ENCODE data around the gene CCDC71.

CCDC71 gene

GRCh38 chr3:49166752-49167556 lies 823 bp upstream of the CCDC71 start:
- no peak for DNase-seq

DNA sequence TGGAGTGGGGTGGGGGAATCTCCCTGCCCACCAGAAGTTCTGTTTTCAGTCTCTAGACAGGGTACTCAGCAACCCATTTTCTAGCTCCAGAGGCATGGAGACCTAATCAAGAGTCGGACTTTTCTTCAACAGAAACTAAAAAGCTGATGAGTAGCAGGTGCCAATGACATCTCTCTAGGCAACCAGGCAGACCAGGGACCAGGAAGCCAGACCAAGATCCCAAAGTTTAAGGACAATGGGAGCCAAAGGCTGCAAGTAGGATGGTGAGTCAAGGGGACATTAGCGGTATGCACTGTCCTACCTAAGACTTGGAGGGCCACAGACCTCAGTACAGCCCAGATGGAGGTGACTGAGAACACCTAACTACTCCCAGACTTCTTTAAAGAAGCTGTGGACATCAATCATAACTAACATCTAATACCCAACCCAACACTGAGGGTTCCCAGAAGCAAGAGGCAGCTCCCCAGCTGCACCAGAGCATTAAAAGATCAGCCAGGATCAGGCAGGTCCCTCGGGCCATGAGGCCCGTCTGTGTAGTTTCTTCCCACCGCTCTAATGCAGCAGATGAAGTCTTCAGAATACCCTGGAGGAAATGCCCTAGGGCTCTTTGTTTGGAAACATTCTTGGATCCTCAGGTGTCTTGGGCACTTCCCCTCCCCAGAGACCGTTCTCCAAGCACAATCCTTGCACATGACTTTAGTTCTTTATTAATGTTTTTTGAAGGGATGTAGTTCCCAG lies 979 bp downstream of the CCDC71 start:
- DNase-seq: no peak

DNA sequence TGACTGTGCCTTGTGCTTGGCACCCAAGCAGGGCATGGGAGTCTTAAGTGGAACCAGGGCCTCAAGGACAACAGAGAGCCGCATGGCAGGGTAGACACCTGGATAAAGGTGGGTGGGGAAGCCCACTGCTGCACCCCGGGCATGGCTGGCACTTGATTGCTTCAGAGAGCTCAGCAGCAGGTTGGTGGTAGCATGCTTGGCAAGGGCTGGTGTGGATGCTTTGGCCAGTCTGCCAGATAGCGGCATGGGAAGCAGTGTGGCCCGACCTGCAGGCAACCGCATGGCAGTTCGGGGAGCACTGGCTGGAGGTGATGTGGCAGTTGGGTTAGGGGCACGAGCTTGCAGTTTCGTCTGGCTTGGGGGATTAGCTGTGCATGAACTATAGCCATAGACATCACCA lies 2.5 kb downstream of the CCDC71 start:
- DNase-seq: no peak

DNA sequence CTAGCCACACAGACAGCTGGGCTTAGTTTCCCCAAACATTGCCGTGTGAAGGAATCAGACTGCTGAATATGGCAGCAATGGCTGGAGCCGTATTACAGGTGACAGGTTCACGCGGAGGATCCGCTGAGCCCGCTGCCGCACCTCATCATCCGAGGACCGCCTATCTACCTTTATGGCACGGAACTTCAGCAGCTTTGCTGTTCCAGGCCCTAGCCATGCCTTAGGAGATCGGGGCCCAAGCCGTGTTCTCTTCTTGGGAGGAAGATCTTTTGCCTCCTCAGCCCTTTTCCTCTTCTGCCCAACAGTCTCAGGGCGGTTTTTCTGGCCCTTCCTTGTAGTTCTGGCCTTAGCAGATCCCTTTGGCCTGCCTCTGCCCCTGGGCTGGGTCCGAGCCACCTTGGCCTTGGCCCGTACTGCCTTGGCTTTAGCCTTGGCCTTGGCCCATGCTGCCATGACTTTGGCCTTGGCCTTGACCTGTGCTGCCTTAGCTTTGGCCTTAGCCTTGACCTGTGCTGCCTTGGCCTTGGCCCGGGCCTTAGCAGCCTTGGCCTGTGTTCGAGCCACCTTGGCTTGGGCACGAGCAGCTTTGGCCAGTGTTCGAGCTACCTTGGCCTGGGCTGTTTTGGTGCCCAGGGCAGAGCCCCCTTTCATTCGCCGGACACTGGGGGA lies 3.2 kb downstream of the CCDC71 start:
- no peak for DNase-seq

- peak in 1 of 2 donors; percentile 10 for DNase-seq
Measured at GRCh38 chr3:49161808-49162530, 4.2 kb downstream of the CCDC71 start.

DNA sequence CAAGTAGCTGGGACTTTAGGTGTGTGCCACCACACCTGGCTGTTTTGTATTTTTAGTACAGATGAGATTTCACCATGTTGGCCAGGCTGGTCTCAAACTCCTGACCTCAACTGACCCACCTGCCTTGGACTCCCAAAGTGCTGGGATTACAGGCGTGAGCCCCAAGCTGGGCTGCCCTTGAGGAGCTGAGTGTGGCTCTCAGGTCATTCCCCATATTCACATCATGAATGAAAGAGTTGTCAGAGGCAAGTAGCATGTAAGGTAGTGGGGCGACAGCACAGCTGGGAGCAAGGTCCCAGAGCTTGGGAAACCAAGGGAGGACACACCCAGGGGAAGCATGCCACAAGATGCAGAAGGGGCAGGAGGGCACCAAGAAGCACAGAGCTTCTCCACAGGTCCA lies 4.9 kb downstream of the CCDC71 start:
- no peak for DNase-seq

DNA sequence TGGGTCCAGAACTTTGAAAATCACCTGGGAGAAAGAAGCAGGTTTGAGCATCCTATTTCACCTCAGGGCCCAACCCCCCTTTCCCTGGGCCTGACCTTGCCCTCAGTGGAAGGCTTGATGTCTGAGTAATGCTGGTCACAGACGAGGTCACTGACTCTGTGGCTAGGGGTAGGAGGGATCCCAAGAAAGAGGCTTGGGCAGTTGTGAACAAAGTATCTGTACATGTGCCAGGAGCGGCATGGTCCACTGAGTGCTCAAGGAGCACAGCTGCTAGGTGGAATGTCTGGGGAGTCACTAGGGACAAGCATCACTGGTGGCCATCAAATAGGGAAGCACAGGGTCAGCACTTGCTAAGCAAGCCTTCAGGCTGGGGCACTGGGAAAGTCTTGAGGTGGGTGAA lies 7.3 kb downstream of the CCDC71 start:
- no peak for DNase-seq

GRCh38 chr3:49158103-49158709 lies 7.9 kb downstream of the CCDC71 start:
- DNase-seq: peak; percentile 45 to 65

- DNase-seq: no peak
Measured at GRCh38 chr3:49157289-49157688, 8.8 kb downstream of the CCDC71 start.

DNA sequence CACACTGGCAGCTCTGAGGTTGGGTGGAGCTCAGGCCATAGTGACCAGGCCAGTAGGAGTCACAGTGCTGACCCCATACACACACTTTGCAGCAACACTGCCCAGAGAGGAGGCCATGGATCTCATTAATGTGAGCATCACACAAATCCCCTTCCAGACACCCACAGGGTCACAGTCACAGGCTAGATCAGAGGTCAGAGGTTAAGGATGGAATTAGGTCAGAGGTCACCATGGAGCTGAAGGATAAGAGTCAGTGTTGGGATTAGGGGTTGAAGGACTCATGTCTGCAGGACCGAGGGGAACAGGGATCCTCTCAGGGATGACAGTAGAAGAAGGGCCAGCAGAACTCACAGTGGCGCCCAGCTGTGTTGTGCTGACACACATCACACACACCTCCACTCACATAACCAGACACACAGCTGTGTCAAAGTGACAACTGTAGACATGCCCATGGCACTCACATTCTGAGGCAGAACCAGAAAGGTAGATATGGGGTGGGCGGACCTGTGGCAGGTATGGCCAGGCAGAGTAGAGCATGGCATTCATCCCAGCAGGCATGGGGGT lies 12.7 kb downstream of the CCDC71 start:
- DNase-seq: no peak

DNA sequence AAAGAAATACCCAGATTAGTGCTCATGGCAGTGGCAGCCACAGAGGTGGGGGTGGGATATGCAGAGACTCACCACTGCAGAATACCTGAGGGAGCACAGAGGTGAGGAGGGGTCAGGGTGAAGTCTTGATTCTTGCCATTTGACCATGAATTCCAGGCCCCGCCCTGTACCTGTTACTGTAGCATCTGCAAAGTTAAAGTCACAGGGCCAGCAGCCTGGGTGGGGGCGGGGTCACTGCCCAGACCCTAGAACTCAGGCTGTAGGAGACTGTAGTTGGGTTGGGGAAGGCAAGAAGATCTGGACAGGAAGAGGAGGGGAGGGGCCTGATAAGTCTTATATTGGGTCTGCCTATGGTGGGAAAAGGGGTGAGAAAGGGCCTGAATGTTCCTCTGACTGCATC lies 14.5 kb downstream of the CCDC71 start:
- no peak for DNase-seq

DNA sequence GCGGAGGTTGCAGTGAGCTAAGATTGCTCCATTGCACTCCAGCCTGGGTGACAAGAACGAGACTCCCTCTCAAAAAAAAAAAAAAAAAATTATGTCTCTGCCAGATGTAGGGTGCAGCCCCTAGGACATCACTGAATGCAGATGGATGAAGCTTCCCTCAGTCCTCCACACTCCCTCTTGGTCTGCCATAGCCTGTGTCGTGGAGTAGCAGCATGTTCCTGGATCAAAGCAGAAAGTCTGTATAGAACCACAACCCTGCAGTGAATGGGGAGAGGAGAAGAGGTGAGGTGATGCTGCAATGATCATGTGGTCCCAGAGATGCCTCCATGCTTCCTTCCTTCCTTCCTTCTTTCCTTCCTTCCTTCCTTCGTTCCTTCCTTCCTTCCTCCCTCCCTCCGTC lies 18.0 kb downstream of the CCDC71 start:
- DNase-seq: no peak

- DNase-seq: no peak
Measured at GRCh38 chr3:49140080-49140479, 26.1 kb downstream of the CCDC71 start.

DNA sequence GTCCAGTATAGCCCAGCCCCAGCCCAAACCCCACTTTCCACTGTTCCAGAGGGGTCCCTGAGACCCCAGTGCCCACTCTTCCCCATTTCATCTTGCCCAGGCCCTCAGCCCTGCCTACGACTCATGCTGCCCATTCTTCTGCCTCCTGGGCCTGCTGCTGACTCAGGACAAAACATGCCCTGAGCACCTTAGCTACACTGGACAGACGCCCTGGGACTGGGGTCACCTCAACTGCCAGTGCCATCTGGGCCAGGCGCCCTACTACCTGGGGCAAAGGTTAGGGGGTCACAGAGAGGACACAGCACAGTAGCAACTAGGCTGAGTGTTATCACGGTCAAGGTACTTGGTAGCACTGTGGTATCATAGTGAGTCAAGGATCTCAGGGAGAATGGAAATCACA lies 30.6 kb downstream of the CCDC71 start:
- no peak for DNase-seq

DNA sequence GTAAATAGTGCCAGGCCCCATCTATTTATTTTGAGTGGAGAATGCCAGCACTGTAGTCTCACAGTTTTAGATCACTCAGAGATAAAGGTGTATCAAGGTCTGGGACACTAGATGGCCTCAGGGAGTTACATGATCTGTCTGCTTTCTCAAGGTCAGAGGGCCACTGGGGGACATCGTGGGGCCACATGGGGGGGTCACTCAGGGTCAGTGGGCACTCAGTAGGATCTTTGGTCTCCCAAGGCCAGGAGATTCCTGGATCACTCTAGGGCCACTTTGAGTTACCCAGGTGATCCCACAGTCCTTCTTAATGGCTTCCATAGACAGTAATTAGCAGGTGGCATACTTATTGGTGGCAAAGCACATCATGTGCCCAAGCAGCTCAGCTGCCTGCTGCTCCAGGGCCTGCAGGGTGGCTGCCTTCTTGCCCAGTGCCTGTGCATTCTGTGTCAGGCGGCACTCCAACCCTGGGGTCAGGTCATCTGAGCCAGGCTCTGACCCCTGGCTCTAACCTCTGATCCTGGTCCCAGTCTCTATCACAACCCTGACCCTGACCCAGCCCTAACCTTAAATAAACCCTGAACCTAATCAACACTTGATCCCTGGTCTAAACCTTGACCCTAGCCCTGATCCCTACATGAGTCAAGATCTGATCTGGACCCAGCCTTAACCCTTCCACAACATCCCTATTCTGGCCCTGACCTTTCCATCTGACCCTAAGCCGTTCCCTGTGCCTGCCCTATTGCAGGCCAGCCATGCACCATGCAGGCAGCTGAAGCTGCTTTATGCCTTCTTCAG lies 31.5 kb downstream of the CCDC71 start:
- no peak for DNase-seq

- DNase-seq: peak; percentile 59 to 66
Measured at GRCh38 chr3:49133226-49133951, 32.7 kb downstream of the CCDC71 start.

DNA sequence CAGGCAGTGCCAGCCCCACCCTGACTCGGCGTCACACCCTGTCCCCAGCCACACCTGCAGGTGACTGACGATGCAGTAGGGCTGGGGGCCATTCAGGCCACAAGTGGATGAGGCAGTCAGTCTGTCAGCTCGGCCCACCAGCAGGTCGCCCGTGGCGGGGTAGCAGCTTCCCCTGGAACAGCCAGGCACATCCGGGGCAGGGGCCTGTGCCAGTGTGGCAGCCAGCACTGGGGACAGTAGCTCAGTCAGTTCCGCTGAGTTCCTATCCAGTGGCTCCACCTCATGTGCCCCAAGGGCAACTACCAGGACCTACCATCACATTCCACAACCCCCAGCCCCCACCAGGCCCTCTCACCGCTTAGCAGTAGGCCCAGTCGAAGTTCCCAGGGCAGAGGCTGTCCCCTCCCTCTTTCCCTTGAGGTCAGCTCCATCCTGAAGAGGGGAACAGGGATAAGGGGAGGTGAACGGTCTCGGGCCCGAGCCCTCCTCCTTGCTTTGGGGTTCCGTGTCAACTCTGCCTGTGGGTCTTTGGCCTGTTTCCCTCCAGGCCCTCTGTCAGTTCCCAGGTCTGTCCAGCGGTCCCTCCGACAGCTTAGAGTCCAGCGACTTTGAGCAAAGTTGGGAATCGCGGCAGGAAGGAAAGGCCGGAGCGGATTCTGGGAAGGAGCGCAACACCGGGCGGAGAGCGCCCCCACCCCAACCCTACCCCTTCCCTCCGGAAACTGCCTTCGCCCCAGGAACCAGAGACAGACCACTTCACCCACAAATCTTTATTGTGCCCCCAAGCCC lies 33.5 kb downstream of the CCDC71 start, which contains the start of gene LAMB2:
TSS of gene LAMB2 (minus strand) at position 614 of the 789 bp plus-strand sequence. CDS start at position 431, 183 bp downstream.
- DNase-seq: no peak

GRCh38 chr3:49132073-49132436 lies 34.1 kb downstream of the CCDC71 start:
- DNase-seq: no peak

DNA sequence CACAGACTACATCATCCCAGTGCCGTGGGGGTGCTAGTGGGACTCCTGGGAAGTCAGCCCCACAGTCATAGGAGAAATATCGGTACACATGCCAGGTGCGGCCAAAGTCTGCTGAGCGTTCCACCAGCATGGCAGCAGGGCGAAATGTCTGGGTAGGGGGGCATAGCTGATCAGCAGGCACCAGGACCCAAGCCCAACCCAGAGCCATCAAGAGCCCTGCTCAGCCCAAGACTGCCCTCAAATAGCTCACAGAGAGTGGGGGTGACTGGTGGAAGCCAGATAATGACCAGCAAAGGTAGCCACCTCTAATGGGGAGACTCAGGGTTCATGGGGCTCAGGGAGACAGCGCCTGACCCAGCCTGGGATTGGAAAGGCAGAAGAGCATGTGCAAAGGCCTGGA lies 34.6 kb downstream of the CCDC71 start:
- no peak for DNase-seq

DNA sequence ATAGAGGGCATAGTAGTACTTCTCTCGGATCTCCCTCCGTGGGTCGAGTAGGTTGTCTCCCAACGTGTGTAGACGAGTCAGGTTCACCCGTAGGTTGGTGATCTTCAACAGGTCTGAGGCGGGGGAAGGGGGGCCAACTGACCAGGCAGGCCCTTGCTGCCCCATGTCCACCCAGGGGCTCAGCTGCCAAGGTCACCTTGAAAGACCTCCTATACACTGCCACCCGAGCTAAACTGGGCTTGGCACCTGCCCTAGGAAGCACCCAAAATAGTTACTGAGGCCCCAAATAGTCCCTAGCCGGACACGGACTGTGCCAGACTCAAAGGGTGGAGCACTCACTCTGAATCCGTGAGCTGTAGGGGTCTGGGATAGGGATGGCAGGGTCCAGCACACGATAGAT lies 35.1 kb downstream of the CCDC71 start:
- no peak for DNase-seq

All from inflammatory macrophage treated with lipopolysaccharide for 1 hour (primary cell).